GM12891 (cell line): ENCODE measurements around the gene PDZD2.

Source experiments
- DNase-seq: peaks from one replicate; pipeline ENCODE4 v3.0.0; 2011; ENCODE audit warnings: low spot score; ENCODE audit not compliant: insufficient read length
- FAIRE-seq: peaks from 2 replicates; lab custom pipeline; 2011; peaks lifted over from hg19 to GRCh38; lab: Jason Lieb, UNC
- PAX5 ChIP-seq: IDR thresholded peaks from 2 replicates; pipeline ENCODE4 v1.6.1; 2011; ENCODE audit warnings: low read length, moderate library complexity, mild to moderate bottlenecking; ENCODE audit not compliant: insufficient read depth, severe bottlenecking
- POLR2A ChIP-seq: IDR thresholded peaks from 2 replicates; pipeline ENCODE4 v1.6.1; 2011; ENCODE audit warnings: low read depth, low read length, control low read depth
- POLR2AphosphoS5 ChIP-seq: IDR thresholded peaks from 2 replicates; pipeline ENCODE4 v1.6.1; 2011; ENCODE audit warnings: low read depth, low read length, control low read depth
- POU2F2 ChIP-seq: IDR thresholded peaks from 2 replicates; pipeline ENCODE4 v1.6.1; 2011; ENCODE audit warnings: low read depth, mild to moderate bottlenecking, control low read depth, low read length, moderate library complexity
- SPI1 ChIP-seq: IDR thresholded peaks from 2 replicates; pipeline ENCODE4 v1.6.1; 2011; ENCODE audit warnings: low read depth, low read length, control low read depth
- TAF1 ChIP-seq: IDR thresholded peaks from 2 replicates; pipeline ENCODE4 v1.6.1; 2011; ENCODE audit warnings: low read depth, low read length, control low read depth

Gene PDZD2

DNA sequence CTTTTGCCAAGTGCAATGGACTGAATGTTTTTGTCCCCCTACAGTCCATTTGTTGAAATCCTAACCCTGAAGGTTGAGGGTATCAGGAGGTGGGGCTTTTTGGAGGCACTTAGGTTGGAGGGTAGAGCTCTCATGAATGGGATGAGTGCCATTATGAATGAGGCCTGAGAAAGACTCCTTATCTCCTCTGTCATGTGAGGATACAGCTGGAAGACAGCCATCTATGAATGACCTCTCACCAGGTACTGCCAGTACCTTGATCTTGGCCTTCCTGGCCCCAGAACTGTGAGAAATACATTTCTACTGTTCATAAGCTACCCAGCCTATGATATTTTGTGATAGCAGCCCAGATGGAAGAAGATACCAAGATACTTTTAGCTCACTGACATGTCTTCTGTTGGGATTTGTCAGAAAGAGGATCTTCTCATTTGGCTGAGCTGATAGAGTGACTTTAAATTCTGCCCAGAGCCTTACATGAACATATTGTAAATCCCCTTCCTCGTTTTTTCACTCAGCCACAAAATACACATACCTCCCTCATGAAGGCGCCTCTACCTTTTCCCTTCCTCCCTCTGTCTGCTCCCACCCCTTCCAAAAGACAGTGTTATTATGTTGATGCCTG is 256.4 kb downstream of the PDZD2 start:
- no peak for TF ChIP-seq POU2F2
- no peak for TF ChIP-seq TAF1
- no peak for TF ChIP-seq POLR2AphosphoS5
- no peak for TF ChIP-seq PAX5
- no peak for TF ChIP-seq POLR2A
- TF ChIP-seq SPI1: no peak
- DNase-seq (no peak), FAIRE-seq (no peak)

DNA sequence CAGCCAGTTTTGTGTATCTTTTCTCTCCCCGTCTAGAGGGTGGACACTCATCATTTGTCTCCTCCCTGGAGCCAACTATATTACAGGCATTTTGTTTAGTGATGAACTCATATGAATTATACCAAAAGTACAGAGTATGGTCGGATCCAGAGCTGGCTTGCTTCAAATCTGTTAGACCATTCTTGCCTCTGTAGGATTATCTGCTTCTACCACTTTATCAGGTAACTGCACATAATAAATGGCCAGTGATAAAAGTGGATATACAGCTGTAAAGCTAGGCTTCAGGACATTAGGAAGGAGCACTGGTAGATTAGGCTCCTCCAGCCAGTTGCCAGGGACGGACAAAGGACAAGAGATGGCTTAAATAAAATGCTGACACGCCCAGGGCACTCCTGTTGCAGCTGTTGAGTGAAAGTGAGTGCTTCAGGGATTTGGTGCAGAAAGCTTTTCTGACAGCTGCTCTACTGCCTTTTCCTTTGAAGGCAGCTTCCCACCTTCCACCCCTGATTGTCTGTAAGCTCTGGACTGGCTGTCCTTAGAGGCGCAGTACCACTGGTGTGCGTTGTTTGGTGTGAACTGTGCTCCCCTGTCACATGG is 259.2 kb downstream of the PDZD2 start:
- no peak for DNase-seq
- FAIRE-seq: no peak
- TF ChIP-seq POLR2AphosphoS5 (no peak), SPI1 (no peak), PAX5 (no peak), POU2F2 (no peak), POLR2A (no peak), TAF1 (no peak)

DNA sequence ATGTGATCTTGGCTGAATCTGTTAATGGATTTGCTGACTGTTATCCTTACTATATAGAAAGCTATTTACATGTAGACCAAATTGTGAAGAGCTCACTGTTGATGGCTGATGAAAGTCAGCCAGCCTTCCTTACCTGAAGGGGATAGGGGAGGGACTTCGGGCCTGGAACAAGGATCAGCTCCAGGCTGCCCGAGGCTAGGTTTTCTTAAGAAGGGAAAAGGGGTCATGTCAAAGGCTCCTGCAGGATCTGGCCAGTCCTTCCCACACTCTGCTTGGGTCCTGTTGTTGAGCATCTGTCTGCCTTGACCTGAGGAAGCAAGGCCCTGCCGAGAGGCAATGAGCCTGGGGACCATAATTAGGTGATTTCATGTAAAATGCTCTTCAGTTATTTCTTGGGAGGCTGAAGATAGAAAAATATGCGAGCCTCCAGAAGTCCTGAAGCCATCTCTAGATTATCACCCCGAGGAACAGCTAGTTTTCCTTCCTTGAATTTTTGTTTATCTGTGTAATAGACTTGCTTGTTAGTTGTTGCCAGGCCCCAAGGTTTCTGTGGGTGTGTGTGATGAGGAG is 261.4 kb downstream of the PDZD2 start:
- TF ChIP-seq POLR2A (no peak), PAX5 (no peak), TAF1 (no peak), POLR2AphosphoS5 (no peak), POU2F2 (no peak), SPI1 (no peak)
- FAIRE-seq (no peak), DNase-seq (no peak)

DNA sequence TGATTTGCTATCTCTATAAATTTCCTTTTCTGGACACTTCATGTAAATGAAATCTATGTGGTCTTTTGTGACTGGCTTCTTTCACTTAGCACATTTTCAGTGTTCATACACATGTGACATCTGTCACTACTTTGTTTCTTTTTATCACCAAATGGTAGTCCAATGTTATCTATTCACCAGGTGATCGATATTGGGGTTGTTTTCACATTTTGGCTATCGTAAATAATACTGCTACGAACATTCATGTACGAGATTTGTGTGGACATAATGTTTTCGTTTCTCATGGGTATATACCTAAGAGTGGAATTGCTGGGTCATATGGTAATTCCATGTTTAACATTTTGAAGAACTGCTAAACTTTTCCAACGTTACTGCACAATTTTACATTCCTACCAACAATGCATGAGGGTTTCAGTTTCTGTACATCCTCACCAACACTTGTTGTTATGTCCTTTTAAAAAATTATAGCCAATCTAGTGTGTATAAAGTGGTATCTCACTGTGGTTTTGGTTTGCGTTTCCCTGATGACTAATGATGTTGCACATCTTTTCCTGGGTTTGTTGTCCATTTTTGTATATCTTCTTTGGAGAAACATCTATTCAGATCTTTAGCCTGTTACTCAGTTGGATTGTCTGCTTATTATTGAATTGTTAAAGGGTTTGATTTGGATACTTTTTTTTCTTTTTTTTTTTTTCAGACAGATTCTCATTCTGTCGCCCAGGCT is 263.0 kb downstream of the PDZD2 start:
- no peak for TF ChIP-seq POLR2A
- TF ChIP-seq TAF1: no peak
- TF ChIP-seq POU2F2: no peak
- TF ChIP-seq POLR2AphosphoS5: no peak
- TF ChIP-seq PAX5: no peak
- no peak for TF ChIP-seq SPI1
- DNase-seq: no peak
- no peak for FAIRE-seq

DNA sequence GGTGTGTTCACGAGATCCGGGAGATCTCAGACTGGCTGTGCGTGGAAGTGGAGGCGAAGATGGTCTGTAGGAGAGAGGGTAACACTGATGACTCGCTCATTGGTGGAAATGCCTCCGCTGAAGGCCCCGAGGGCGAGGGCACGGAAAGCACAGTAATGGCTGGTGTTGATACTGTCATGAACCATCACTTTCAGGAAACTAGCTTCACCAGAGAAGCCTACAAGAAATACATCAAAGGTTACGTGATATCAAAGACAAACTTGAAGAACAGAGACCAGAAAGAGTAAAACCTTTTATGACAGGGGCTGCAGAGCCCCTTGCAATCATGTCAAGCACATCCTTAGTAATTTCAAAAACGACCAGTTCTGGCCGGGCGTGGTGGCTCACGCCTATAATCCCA is 269.5 kb downstream of the PDZD2 start:
- no peak for TF ChIP-seq POLR2A
- no peak for TF ChIP-seq POU2F2
- TF ChIP-seq PAX5: no peak
- no peak for TF ChIP-seq SPI1
- no peak for DNase-seq
- FAIRE-seq: no peak

DNA sequence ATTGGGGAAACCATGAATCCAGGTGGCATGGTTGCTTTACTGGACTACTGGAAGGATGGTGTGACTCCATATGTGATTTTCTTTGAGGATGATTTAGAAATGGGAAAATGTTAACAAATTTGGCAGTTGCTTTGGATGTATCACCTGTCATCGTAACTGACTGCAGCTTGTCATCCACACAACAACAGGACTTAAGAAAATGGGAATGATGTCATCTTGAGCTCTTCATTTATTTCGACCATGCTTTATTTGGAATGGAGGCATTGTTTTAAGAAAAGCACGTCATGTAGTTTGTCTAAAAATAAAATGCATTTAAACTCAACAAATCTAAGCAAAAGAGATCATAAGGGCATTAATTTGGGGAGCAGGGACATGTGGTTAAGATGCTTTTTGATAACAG is 270.1 kb downstream of the PDZD2 start:
- no peak for DNase-seq
- TF ChIP-seq TAF1 (no peak), PAX5 (no peak), SPI1 (no peak), POLR2A (no peak), POU2F2 (no peak), POLR2AphosphoS5 (no peak)
- FAIRE-seq: no peak

DNA sequence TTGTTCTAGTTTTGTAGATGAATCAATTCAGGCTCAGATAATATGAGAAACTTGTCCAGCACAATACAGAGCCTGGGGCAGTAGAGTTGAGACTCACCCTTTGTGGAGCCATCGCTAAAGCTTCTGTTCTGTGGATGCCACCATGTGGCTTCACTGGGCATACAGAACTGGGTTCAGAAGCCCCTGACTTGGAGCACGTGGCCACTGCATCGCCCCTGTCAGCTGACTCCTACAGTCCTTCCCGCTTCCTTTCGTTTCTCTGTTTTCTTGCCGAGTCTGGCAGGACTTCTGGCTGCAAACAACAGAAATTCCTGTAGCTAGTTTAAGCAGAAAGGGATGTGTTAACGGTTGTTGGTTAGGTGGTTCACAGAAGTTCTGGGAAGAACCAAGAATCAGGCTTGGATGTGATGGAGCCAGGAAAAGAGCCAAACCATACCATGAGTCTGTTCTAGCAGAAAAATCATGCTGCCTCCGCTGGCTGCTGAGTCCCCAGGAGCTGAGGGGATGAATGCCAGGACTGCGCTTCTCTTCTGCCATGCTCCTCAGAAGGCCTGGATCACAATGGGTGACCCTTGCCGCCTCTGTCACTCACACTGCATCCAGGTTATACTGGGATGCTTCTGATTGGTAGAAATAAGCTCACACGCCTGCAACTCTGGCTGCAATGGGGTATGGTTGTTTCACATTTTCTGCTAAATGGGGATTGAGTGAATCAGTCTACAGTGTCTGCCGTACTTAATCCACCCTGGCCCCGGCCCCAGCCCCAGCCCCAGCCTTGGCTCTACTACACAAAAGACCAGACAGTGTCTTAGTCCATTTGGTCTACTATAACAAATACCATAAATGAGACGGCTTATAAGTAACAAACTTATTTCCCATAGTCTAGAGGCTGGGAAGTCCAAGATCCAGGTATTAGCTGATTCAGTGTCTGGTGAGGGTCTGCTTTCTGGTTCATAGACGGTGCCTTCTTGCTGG is 272.6 kb downstream of the PDZD2 start:
- FAIRE-seq (no peak), DNase-seq (no peak)
- TF ChIP-seq POLR2A (no peak), POLR2AphosphoS5 (no peak), POU2F2 (no peak), TAF1 (no peak)

DNA sequence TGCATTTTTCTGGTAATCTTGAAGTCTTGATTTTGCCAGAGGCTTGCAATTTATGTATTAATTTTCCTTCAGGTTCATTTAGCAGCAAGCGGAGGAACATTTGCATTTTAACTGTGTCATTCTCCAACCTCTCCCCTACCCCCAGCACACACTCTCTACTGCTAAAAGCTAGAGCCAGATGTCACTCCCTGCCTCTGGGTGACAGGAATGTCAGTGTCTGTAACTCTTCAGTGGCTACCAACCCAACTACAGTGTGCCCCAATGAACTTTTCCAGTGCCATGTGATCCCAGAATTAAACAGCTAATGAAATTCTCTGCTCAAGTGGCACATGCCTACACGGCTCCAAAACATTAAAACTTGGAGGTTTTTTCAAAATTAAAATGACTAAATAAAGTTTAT is 274.9 kb downstream of the PDZD2 start:
- no peak for FAIRE-seq
- TF ChIP-seq PAX5 (no peak), POLR2A (no peak), POU2F2 (no peak), SPI1 (no peak)
- no peak for DNase-seq

DNA sequence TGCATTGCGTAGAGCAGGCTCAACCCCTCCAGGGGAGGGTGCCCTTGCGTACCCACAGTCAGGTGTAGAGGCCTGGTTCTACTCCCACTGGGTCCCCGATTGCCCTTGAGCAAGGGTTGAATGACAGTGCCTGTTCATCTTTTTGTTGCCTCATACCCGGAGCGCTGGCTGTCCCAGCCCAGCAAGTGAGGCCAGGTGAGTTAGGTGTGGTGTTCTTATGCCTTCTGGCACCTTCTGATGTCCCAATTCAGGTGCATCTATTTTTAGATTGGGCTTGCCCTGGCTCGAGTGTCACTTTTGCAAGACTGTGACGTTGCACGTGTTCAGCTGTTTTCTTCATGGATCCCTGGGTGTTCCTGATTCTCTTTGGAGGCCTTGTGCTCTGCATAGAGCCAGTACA is 277.4 kb downstream of the PDZD2 start:
- no peak for TF ChIP-seq SPI1
- TF ChIP-seq POU2F2: no peak
- TF ChIP-seq PAX5: no peak
- TF ChIP-seq TAF1: no peak
- no peak for FAIRE-seq

More for the DNA sequence above, 277.4 kb downstream of the PDZD2 start:
- DNase-seq: no peak
